Activated naive CD8-positive, alpha-beta T cell treated with anti-CD3 and anti-CD28 coated beads for 36 hours (primary cell): ENCODE results near the gene ESRRB. TPM values are rescaled to one million over a fixed set of nuclear protein-coding genes. Genes with fewer than 3 reads are reported as not detected.

Experiments used
- DNase-seq: peaks from one replicate; pipeline ENCODE4 v3.0.0; 2021
- H3K27ac Mint-ChIP-seq: one replicate; pipeline ENCODE4 v1.8.0; 2022; ENCODE audit warnings: mild to moderate bottlenecking, moderate library complexity, mixed read lengths
- H3K27me3 Mint-ChIP-seq: one replicate; pipeline ENCODE4 v1.8.0; 2022; ENCODE audit warnings: mild to moderate bottlenecking, mixed read lengths
- H3K36me3 Mint-ChIP-seq: one replicate; pipeline ENCODE4 v1.8.0; 2021; ENCODE audit warnings: mild to moderate bottlenecking, mixed read lengths
- H3K4me1 Mint-ChIP-seq: one replicate; pipeline ENCODE4 v1.8.0; 2021; ENCODE audit warnings: mixed read lengths
- H3K4me3 Mint-ChIP-seq: one replicate; pipeline ENCODE4 v1.8.0; 2022; ENCODE audit warnings: mild to moderate bottlenecking, moderate library complexity, mixed read lengths
- H3K9me3 Mint-ChIP-seq: one replicate; pipeline ENCODE4 v1.8.0; 2022; ENCODE audit warnings: mixed read lengths
- total RNA-seq, 2 experiments: library from RNA; stranded (reverse); gene quantifications; one replicate each; pipeline ENCODE4 v1.2.3, GENCODE V29; 2021

The ESRRB gene
- total RNA-seq, 2 experiments from 2014 or later = not detected

- Mint-ChIP-seq H3K36me3 (no peaks in the 10 kb centered on the region), H3K4me1 (peaks cover 3% of the 10 kb centered on the region), H3K27me3 (peaks cover 14% of the 10 kb centered on the region), H3K27ac (no peak overlapping the region), H3K9me3 (no peaks in the 10 kb centered on the region), H3K4me3 (no peak overlapping the region)
- DNase-seq = no peak
Observed at GRCh38 chr14:76539130-76539529, 163.2 kb downstream of the ESRRB start.

GRCh38 chr14:76541594-76542219, 165.8 kb downstream of the ESRRB start:
- no peak for DNase-seq
- H3K9me3 Mint-ChIP-seq = no peaks in the 10 kb centered on the region
- H3K4me3 Mint-ChIP-seq = no peak overlapping the region
- peaks cover 14% of the 10 kb centered on the region for H3K27me3 Mint-ChIP-seq
- peaks cover 3% of the 10 kb centered on the region for H3K4me1 Mint-ChIP-seq
- no peak overlapping the region for H3K27ac Mint-ChIP-seq
- no peaks in the 10 kb centered on the region for H3K36me3 Mint-ChIP-seq

- H3K4me3 Mint-ChIP-seq = no peak overlapping the region
- H3K36me3 Mint-ChIP-seq = no peaks in the 10 kb centered on the region
- H3K4me1 Mint-ChIP-seq = peaks cover 3% of the 10 kb centered on the region
- no peaks in the 10 kb centered on the region for H3K9me3 Mint-ChIP-seq
- DNase-seq = peak; percentile 4
- H3K27ac Mint-ChIP-seq = no peak overlapping the region
- H3K27me3 Mint-ChIP-seq = peaks cover 1% of the 10 kb centered on the region
Observed at GRCh38 chr14:76546426-76547221, 170.7 kb downstream of the ESRRB start.

- Mint-ChIP-seq H3K4me1 (no peaks in the 10 kb centered on the region), H3K27ac (no peak overlapping the region), H3K9me3 (no peaks in the 10 kb centered on the region), H3K4me3 (no peak overlapping the region), H3K36me3 (no peaks in the 10 kb centered on the region), H3K27me3 (peaks cover 7% of the 10 kb centered on the region)
- no peak for DNase-seq
Observed at GRCh38 chr14:76547831-76548230, 171.9 kb downstream of the ESRRB start.

GRCh38 chr14:76550534-76550933, 174.6 kb downstream of the ESRRB start:
- no peaks in the 10 kb centered on the region for H3K4me1 Mint-ChIP-seq

GRCh38 chr14:76551116-76551515, 175.2 kb downstream of the ESRRB start:
- Mint-ChIP-seq H3K9me3 (no peaks in the 10 kb centered on the region), H3K4me1 (no peaks in the 10 kb centered on the region), H3K36me3 (no peaks in the 10 kb centered on the region), H3K4me3 (no peak overlapping the region), H3K27ac (no peak overlapping the region), H3K27me3 (peaks cover 8% of the 10 kb centered on the region)
- no peak for DNase-seq

More at GRCh38 chr14:76550534-76550933, 174.6 kb downstream of the ESRRB start:
- H3K36me3 Mint-ChIP-seq = no peaks in the 10 kb centered on the region
- H3K4me3 Mint-ChIP-seq = no peak overlapping the region
- H3K9me3 Mint-ChIP-seq = no peaks in the 10 kb centered on the region
- no peak overlapping the region for H3K27ac Mint-ChIP-seq
- H3K27me3 Mint-ChIP-seq = peaks cover 8% of the 10 kb centered on the region
- no peak for DNase-seq

Other genes starting within 250 kb of the ESRRB start
- gene GPATCH2L, start 224.2 kb upstream of the ESRRB start, total RNA-seq = 10 to 100 TPM; 32.0 to 36.1 TPM